ENCODE results near the gene DNMT3A. TPM values are rescaled to one million over a fixed set of nuclear protein-coding genes. Genes with fewer than 3 reads are reported as not detected.

Gene DNMT3A
- total RNA-seq, 1 experiment from 2014 or later: 35.7 TPM

DNA sequence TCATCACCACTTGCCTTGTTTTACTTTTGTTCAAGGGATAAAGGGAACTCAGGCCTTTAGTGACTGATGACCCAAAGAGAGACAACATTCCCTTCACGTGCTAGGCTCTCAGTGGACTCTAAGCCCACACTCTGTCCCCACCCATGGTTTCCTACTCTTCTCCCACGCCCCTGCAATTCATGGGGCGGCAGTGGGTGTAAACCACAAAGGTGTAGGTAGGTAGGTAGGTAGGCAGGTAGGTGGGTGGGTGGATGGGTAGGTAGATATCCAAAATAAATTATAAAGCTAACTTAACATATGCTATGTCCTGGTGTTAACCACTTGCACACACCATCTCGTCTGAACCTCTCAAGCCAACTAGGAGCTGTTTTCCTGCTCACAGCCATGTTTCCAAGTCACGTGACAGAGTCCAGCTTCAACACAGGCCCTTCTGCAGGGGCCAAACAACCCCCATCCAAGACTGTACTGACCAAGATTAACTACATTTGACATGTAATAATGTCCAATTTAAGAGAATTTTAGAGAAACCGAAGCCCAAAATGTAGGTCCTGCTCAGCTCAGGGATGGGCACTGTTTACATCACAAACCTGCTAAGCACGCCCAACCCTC is 33.7 kb downstream of the DNMT3A start:
- no peak for DNase-seq
- peaks cover 15% of the 10 kb centered on the region for H3K4me1 Mint-ChIP-seq (ENCODE audit: low read depth, unreplicated experiment)
- no peaks in the 10 kb centered on the region for H3K27me3 Mint-ChIP-seq (ENCODE audit: unreplicated experiment)
- no peak overlapping the region for H3K27ac Mint-ChIP-seq (ENCODE audit: unreplicated experiment)
- no TSS peak for BruUV-seq (replicated peaks)
- H3K4me3 Mint-ChIP-seq (ENCODE audit: low read depth, unreplicated experiment): no peak overlapping the region
- TF ChIP-seq, protein P1, sequence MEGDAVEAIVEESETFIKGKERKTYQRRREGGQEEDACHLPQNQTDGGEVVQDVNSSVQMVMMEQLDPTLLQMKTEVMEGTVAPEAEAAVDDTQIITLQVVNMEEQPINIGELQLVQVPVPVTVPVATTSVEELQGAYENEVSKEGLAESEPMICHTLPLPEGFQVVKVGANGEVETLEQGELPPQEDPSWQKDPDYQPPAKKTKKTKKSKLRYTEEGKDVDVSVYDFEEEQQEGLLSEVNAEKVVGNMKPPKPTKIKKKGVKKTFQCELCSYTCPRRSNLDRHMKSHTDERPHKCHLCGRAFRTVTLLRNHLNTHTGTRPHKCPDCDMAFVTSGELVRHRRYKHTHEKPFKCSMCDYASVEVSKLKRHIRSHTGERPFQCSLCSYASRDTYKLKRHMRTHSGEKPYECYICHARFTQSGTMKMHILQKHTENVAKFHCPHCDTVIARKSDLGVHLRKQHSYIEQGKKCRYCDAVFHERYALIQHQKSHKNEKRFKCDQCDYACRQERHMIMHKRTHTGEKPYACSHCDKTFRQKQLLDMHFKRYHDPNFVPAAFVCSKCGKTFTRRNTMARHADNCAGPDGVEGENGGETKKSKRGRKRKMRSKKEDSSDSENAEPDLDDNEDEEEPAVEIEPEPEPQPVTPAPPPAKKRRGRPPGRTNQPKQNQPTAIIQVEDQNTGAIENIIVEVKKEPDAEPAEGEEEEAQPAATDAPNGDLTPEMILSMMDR (IDR thresholded peaks at IDR 0.05; ENCODE audit: unreplicated experiment): no peak
- intact Hi-C loops (cut with micrococcal nuclease; ENCODE audit: unreplicated experiment): loop anchor here (5.0 kb wide), 1 partner anchor 214 kb away; no protein-coding TSS in a partner anchor
- no peaks in the 10 kb centered on the region for H3K9me3 Mint-ChIP-seq (ENCODE audit: low read depth, unreplicated experiment)
- CTCF ChIA-PET: no interaction called here
- no peaks in the 10 kb centered on the region for H3K36me3 Mint-ChIP-seq (ENCODE audit: insufficient read depth, unreplicated experiment)

- Mint-ChIP-seq H3K27ac (ENCODE audit: unreplicated experiment) (no peak overlapping the region), H3K4me1 (ENCODE audit: low read depth, unreplicated experiment) (peaks cover 15% of the 10 kb centered on the region), H3K9me3 (ENCODE audit: low read depth, unreplicated experiment) (no peaks in the 10 kb centered on the region), H3K36me3 (ENCODE audit: insufficient read depth, unreplicated experiment) (no peaks in the 10 kb centered on the region), H3K4me3 (ENCODE audit: low read depth, unreplicated experiment) (no peak overlapping the region), H3K27me3 (ENCODE audit: unreplicated experiment) (no peaks in the 10 kb centered on the region)
- intact Hi-C loops (cut with micrococcal nuclease; ENCODE audit: unreplicated experiment): loop anchor here (5.0 kb wide), 1 partner anchor 215 kb away; no protein-coding TSS in a partner anchor
- no peak for DNase-seq
- TF ChIP-seq, protein P1 (IDR thresholded peaks at IDR 0.05; ENCODE audit: unreplicated experiment): no peak
- BruUV-seq (replicated peaks): no TSS peak
- CTCF ChIA-PET: interaction anchor here (0.6 to 1.1 kb wide), 2 partner anchors 123 to 200 kb away, joined by 3 to 8 read pairs; no protein-coding TSS in a partner anchor
Measured at GRCh38 chr2:25306777-25307368, 34.9 kb downstream of the DNMT3A start.

GRCh38 chr2:25305775-25306174 is 36.0 kb downstream of the DNMT3A start:
- DNase-seq: no peak
- Mint-ChIP-seq H3K4me1 (ENCODE audit: low read depth, unreplicated experiment) (peaks cover 5% of the 10 kb centered on the region), H3K4me3 (ENCODE audit: low read depth, unreplicated experiment) (no peak overlapping the region), H3K9me3 (ENCODE audit: low read depth, unreplicated experiment) (no peaks in the 10 kb centered on the region), H3K27ac (ENCODE audit: unreplicated experiment) (no peak overlapping the region), H3K27me3 (ENCODE audit: unreplicated experiment) (no peaks in the 10 kb centered on the region), H3K36me3 (ENCODE audit: insufficient read depth, unreplicated experiment) (no peaks in the 10 kb centered on the region)
- intact Hi-C loops (cut with micrococcal nuclease; ENCODE audit: unreplicated experiment): loop anchor here (5.0 kb wide), 1 partner anchor 217 kb away; no protein-coding TSS in a partner anchor
- CTCF ChIA-PET: no interaction called here
- TF ChIP-seq, protein P1 (IDR thresholded peaks at IDR 0.05; ENCODE audit: unreplicated experiment): no peak
- no TSS peak for BruUV-seq (replicated peaks)

DNA sequence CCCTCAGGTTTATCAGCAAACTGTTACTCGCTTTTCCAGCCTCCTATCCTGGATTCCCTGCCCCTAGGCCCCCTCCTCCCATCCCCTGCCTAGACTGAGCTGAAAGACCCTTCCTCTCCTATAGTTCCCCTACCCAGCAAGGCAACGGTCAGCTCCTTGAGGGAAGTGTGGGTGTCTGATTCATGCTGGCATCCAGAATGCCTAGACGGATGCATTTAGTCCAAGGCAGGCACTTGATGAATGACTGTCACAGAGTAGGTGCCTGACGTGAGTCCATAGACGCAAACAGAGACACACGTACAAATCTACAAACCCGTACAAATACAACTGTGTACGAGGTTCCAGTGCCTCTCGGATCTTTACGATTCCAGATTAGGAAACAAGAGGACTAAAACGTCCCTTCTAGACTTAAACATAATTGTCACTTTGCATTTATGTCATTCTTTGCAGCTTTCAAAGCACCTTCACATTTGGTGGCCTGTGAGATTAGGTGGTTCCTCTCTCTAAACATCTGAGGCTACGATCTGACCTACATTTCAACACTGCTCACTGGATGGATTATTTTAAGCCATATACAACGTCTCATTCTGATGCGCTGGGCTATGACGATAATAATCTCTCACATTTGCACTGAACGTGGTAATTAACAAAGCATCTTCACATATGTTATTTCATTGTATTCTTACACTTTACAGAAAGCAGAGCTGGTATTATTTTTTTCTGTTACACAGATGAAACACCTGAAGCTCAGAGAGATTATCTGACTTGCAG is 36.7 kb downstream of the DNMT3A start:
- CTCF ChIA-PET: no interaction called here
- DNase-seq: no peak
- no peaks in the 10 kb centered on the region for H3K9me3 Mint-ChIP-seq (ENCODE audit: low read depth, unreplicated experiment)
- H3K27ac Mint-ChIP-seq (ENCODE audit: unreplicated experiment): no peak overlapping the region
- H3K4me1 Mint-ChIP-seq (ENCODE audit: low read depth, unreplicated experiment): no peaks in the 10 kb centered on the region
- TF ChIP-seq, protein P1 (IDR thresholded peaks at IDR 0.05; ENCODE audit: unreplicated experiment): no peak
- H3K27me3 Mint-ChIP-seq (ENCODE audit: unreplicated experiment): no peaks in the 10 kb centered on the region
- intact Hi-C loops (cut with micrococcal nuclease; ENCODE audit: unreplicated experiment): loop anchor here (5.0 kb wide), 1 partner anchor 217 kb away; no protein-coding TSS in a partner anchor
- H3K36me3 Mint-ChIP-seq (ENCODE audit: insufficient read depth, unreplicated experiment): no peaks in the 10 kb centered on the region
- BruUV-seq (replicated peaks): no TSS peak
- no peak overlapping the region for H3K4me3 Mint-ChIP-seq (ENCODE audit: low read depth, unreplicated experiment)

Data from Calu3 (cell line).